H1 (cell line): Measurements from ENCODE around the gene ZNHIT3. TPM values are rescaled to one million over a fixed set of nuclear protein-coding genes. Genes with fewer than 3 reads are reported as not detected.
A peak's percentile ranks its signal among the peaks of the same experiment; 100 is the strongest.

Experiments used
- CTCF ChIA-PET: fragments of 300-600 bp; sonication (Branson Sonifier 250); formaldehyde crosslinking; loops from one replicate; lab custom pipeline; 2021; ENCODE audit not compliant: partially characterized antibody; lab: Charles Lee
- POLR2A ChIA-PET: fragments of 300-600 bp; sonication (Branson Sonifier 250); formaldehyde crosslinking; loops from one replicate; lab custom pipeline; 2021; ENCODE audit warnings: inconsistent platforms; ENCODE audit not compliant: partially characterized antibody; lab: Charles Lee
- DNase-seq, 2 experiments: peaks; one replicate each; pipeline versions ENCODE4 v3.0.0 to v3.0.0-alpha.2; 2010 to 2022; ENCODE audit warnings: low spot score in 2 of 2, low read depth in 1 of 2, mixed read lengths in 1 of 2
- FAIRE-seq: peaks from 2 replicates; lab custom pipeline; 2011; peaks lifted over from hg19 to GRCh38; lab: Jason Lieb, UNC
- H2AFZ ChIP-seq: 2 replicates; pipeline ENCODE4 v1.8.1; 2012; ENCODE audit warnings: low read length, inconsistent platforms
- H2AK5ac ChIP-seq: 2 replicates; pipeline ENCODE4 v1.6.1; 2013; ENCODE audit warnings: low read depth, low read length
- H2BK120ac ChIP-seq: replicated peaks from 2 replicates; pipeline ENCODE3; 2013; ENCODE audit warnings: low read depth, low read length, inconsistent platforms
- H2BK12ac ChIP-seq: 2 replicates; pipeline ENCODE4 v1.6.1; 2013; ENCODE audit warnings: low read depth, low read length
- H2BK15ac ChIP-seq: 2 replicates; pipeline ENCODE4 v1.6.1; 2013; ENCODE audit warnings: low read length
- H2BK20ac ChIP-seq: 2 replicates; pipeline ENCODE4 v1.6.1; 2013; ENCODE audit warnings: low read length
- H2BK5ac ChIP-seq: 2 replicates; pipeline ENCODE4 v1.6.1; 2013; ENCODE audit warnings: low read depth, low read length
- H3K14ac ChIP-seq: 2 replicates; pipeline ENCODE4 v1.6.1; 2013; ENCODE audit warnings: inconsistent platforms; ENCODE audit not compliant: insufficient read length
- H3K18ac ChIP-seq: 2 replicates; pipeline ENCODE4 v1.6.1; 2013; ENCODE audit warnings: low read length; ENCODE audit errors: extremely low read depth
- H3K23ac ChIP-seq: 2 replicates; pipeline ENCODE4 v1.6.1; 2013; ENCODE audit warnings: inconsistent platforms; ENCODE audit not compliant: insufficient read length
- H3K23me2 ChIP-seq: 2 replicates; pipeline ENCODE4 v1.6.1; 2013; ENCODE audit warnings: low read depth, low read length
- H3K27ac ChIP-seq: 2 replicates; pipeline ENCODE4 v1.6.1; 2011; ENCODE audit warnings: low read depth, low read length, inconsistent platforms
- H3K27me3 ChIP-seq, 4 experiments: replicated peaks in 1 of 4; 1 replicate in 1 of 4; 2 replicates in 3 of 4; pipeline versions ENCODE4 v1.6.1 to v1.8.1; 2011 to 2013; ENCODE audit warnings: low read length in 3 of 4, mild to moderate bottlenecking in 3 of 4, inconsistent platforms in 2 of 4, mixed read lengths in 2 of 4, moderate library complexity in 1 of 4; ENCODE audit not compliant: control insufficient read depth in 3 of 4, insufficient read depth in 3 of 4; ENCODE audit errors: extremely low read depth in 1 of 4
- H3K36me3 ChIP-seq, 4 experiments: 2 replicates each; pipeline versions ENCODE4 v1.6.1 to v1.8.1; 2011 to 2013; ENCODE audit warnings: mild to moderate bottlenecking in 4 of 4, low read length in 3 of 4, moderate library complexity in 2 of 4, control low read depth in 1 of 4, inconsistent platforms in 1 of 4; ENCODE audit not compliant: insufficient read depth in 4 of 4, control insufficient read depth in 2 of 4
- H3K4ac ChIP-seq: replicated peaks from 2 replicates; pipeline ENCODE3; 2013; ENCODE audit warnings: low read length, low read depth, mixed read lengths, inconsistent platforms; ENCODE audit not compliant: insufficient read length
- H3K4me1 ChIP-seq, 4 experiments: replicated peaks in 1 of 4; 1 replicate in 1 of 4; 2 replicates in 3 of 4; pipeline versions ENCODE4 v1.6.1 to v1.8.1; 2011 to 2013; ENCODE audit warnings: low read length in 3 of 4, inconsistent platforms in 2 of 4, mixed read lengths in 1 of 4; ENCODE audit not compliant: insufficient read depth in 4 of 4, control insufficient read depth in 3 of 4
- H3K4me2 ChIP-seq, 2 experiments: 2 replicates each; pipeline versions ENCODE4 v1.6.1 to v1.8.1; 2011 to 2013; ENCODE audit warnings: low read depth in 2 of 2, low read length in 2 of 2, control low read depth in 1 of 2, inconsistent platforms in 1 of 2, mild to moderate bottlenecking in 1 of 2; ENCODE audit not compliant: insufficient read depth in 1 of 2
- H3K4me3 ChIP-seq, 4 experiments: fragments of 200-600, 300-600 bp in 1 of 4; sonication (generic), shearing (Covaris generic), sonication (Bioruptor Twin) in 1 of 4; 2 replicates each; pipeline versions ENCODE4 v1.5.1 to v1.8.1; 2011 to 2016; ENCODE audit warnings: low read length in 4 of 4, low read depth in 3 of 4, control low read depth in 2 of 4, inconsistent platforms in 2 of 4, mild to moderate bottlenecking in 2 of 4, mixed read lengths in 1 of 4, moderate library complexity in 1 of 4; ENCODE audit not compliant: insufficient read depth in 2 of 4; ENCODE audit errors: extremely low read depth in 1 of 4
- H3K56ac ChIP-seq: replicated peaks from 2 replicates; pipeline ENCODE3; 2013; ENCODE audit warnings: low read depth, mild to moderate bottlenecking, mixed read lengths, low read length, inconsistent platforms; ENCODE audit not compliant: insufficient read length
- H3K79me1 ChIP-seq: 2 replicates; pipeline ENCODE4 v1.6.1; 2013; ENCODE audit warnings: low read depth, low read length, control low read depth
- H3K79me2 ChIP-seq, 2 experiments: 2 replicates each; pipeline versions ENCODE4 v1.6.1 to v1.8.1; 2012 to 2013; ENCODE audit warnings: low read length in 2 of 2, mild to moderate bottlenecking in 2 of 2, inconsistent platforms in 1 of 2; ENCODE audit not compliant: insufficient read depth in 2 of 2, control insufficient read depth in 1 of 2
- H3K9ac ChIP-seq, 4 experiments: replicated peaks in 1 of 4; 1 replicate in 1 of 4; 2 replicates in 3 of 4; pipeline versions ENCODE4 v1.6.1 to v1.8.1; 2011 to 2013; ENCODE audit warnings: low read depth in 3 of 4, low read length in 3 of 4, control low read depth in 2 of 4, mild to moderate bottlenecking in 2 of 4, moderate library complexity in 2 of 4, inconsistent platforms in 1 of 4; ENCODE audit errors: extremely low read depth in 1 of 4
- H3K9me3 ChIP-seq, 2 experiments: 2 replicates each; pipeline versions ENCODE4 v1.6.1 to v1.8.1; 2012 to 2013; ENCODE audit warnings: mild to moderate bottlenecking in 2 of 2, moderate library complexity in 2 of 2, control low read depth in 1 of 2, inconsistent platforms in 1 of 2, low read depth in 1 of 2, low read length in 1 of 2, mixed read lengths in 1 of 2; ENCODE audit not compliant: insufficient read depth in 2 of 2
- H4K20me1 ChIP-seq, 2 experiments: replicated peaks in 1 of 2; 2 replicates each; pipeline versions ENCODE3 to v1.8.1; 2011 to 2013; ENCODE audit warnings: inconsistent platforms in 2 of 2, low read length in 2 of 2, mild to moderate bottlenecking in 1 of 2; ENCODE audit not compliant: insufficient read depth in 2 of 2, control insufficient read depth in 1 of 2
- H4K5ac ChIP-seq: 2 replicates; pipeline ENCODE4 v1.6.1; 2013; ENCODE audit warnings: low read length, low read depth, mixed read lengths, inconsistent platforms; ENCODE audit not compliant: insufficient read length
- H4K8ac ChIP-seq: 2 replicates; pipeline ENCODE4 v1.8.0; 2013; ENCODE audit warnings: mild to moderate bottlenecking, moderate library complexity, low read length, inconsistent platforms; ENCODE audit not compliant: insufficient read depth; ENCODE audit errors: extremely low read depth
- H4K91ac ChIP-seq: replicated peaks from 2 replicates; pipeline ENCODE3; 2013; ENCODE audit warnings: low read length, mixed read lengths, inconsistent platforms; ENCODE audit not compliant: insufficient read length
- ATF2 ChIP-seq: IDR thresholded peaks from 2 replicates; pipeline ENCODE4 v1.6.1; 2012; ENCODE audit warnings: low read length, inconsistent platforms
- CTBP2 ChIP-seq: IDR thresholded peaks from 2 replicates; pipeline ENCODE4 v1.7.0; 2011; ENCODE audit warnings: borderline replicate concordance, mild to moderate bottlenecking, moderate library complexity, mixed read lengths, low read length; ENCODE audit not compliant: insufficient read depth, insufficient read length
- POLR2A ChIP-seq, 2 experiments: IDR thresholded peaks; 1 replicate in 1 of 2; 2 replicates in 1 of 2; pipeline ENCODE4 v1.6.1; 2011; ENCODE audit warnings: low read depth in 2 of 2, low read length in 2 of 2, mild to moderate bottlenecking in 2 of 2; ENCODE audit errors: control extremely low read depth in 1 of 2
- POLR2AphosphoS5 ChIP-seq: IDR thresholded peaks from 2 replicates; pipeline ENCODE4 v1.6.1; 2011; ENCODE audit warnings: low read depth, low read length
- RXRA ChIP-seq: IDR thresholded peaks from 2 replicates; pipeline ENCODE4 v1.6.1; 2011; ENCODE audit warnings: low read depth, mild to moderate bottlenecking, low read length, moderate library complexity; ENCODE audit not compliant: insufficient read depth
- SAP30 ChIP-seq: fragments of 300-600 bp; sonication (generic); IDR thresholded peaks from 2 replicates; pipeline ENCODE4 v1.7.1; 2012; ENCODE audit warnings: low read length, moderate library complexity, mild to moderate bottlenecking, inconsistent platforms; ENCODE audit not compliant: insufficient read depth, insufficient replicate concordance
- WGBS, 2 experiments: shearing (Covaris generic) in 1 of 2; methylation state at CpG; one replicate each; pipeline versions ENCODE4 v1.1.6 to v1.1.7; 2013 to 2015; ENCODE audit warnings: low lambda C conversion rate in 2 of 2, mixed read lengths in 2 of 2, inconsistent platforms in 1 of 2, low coverage in 1 of 2, missing lambda C conversion rate in 1 of 2; ENCODE audit not compliant: insufficient replicate concordance in 2 of 2, insufficient coverage in 1 of 2, insufficient read length in 1 of 2; ENCODE audit errors: extremely low coverage in 1 of 2, missing lambda C conversion rate in 1 of 2; 5-methylcytosine and 5-hydroxymethylcytosine counted together
- polyA plus RNA-seq, 7 experiments: library from polyadenylated mRNA; depleted of rRNA in 3 of 7; stranded (reverse) in 5 of 7; unstranded in 2 of 7; fragments of >200 nt in 5 of 7; fragments of 200-250 nt in 2 of 7; gene quantifications; 1 replicate in 5 of 7; 2 replicates in 1 of 7; 4 replicates in 1 of 7; pipeline versions ENCODE4 v1.2.1 to v1.2.3, GENCODE V29; 2011 to 2013; ENCODE audit warnings: missing spikeins in 2 of 7, mixed read lengths in 2 of 7
- total RNA-seq: library from RNA; stranded (reverse); fragmentation: NEBNext Ultra II Directional; extraction: Animal tissue kit (Norgen Biotek cat#: 25700); gene quantifications from 2 replicates; pipeline ENCODE4 v1.2.1, GENCODE V29; 2021

The ZNHIT3 gene
- total and polyA plus RNA-seq, 2 of the 8 experiments (the other 6 are each of a cell fraction or from before 2014, with no cell fraction given) = 59.1 to 147 TPM

GRCh38 chr17:36544044-36544306 lies 57.5 kb downstream of the ZNHIT3 start:
- H3K23me2 ChIP-seq = peaks cover 12% of the 10 kb centered on the region
- H3K4ac ChIP-seq = no peak overlapping the region
- peaks cover 0 to 5% (median 1%) of the 10 kb centered on the region in 4 experiments; a peak in 2 of 7 replicates for H3K4me1 ChIP-seq
- CTCF ChIA-PET = interaction anchor here (0.8 kb wide), 1 partner anchor 30 kb away, joined by 3 read pairs; no protein-coding TSS in a partner anchor
- H3K4me2 ChIP-seq = peak overlapping the region; percentile 93 to 94
- H4K5ac ChIP-seq = no peak overlapping the region
- no peak for DNase-seq
- no peak overlapping the region for H2BK20ac ChIP-seq
- no peak overlapping the region for H2AFZ ChIP-seq
- no peak overlapping the region for H3K23ac ChIP-seq
- H2BK15ac ChIP-seq = no peak overlapping the region
- 15% methylated on average over 10 of the region's 10 CpGs; no CpG with 5 or more reads in 1 of the 2 experiments for WGBS, 2 experiments
- TF ChIP-seq CTBP2 (no peak), ATF2 (no peak), POLR2AphosphoS5 (0 out of 2 replicates have a peak, but pooled peaks have one; percentile 2), RXRA (no peak), SAP30 (peak; percentile 89), POLR2A (IDR thresholded peaks at IDR 0.05; ENCODE audit: control extremely low read depth in 1 of 2, low read depth in 2 of 2, low read length in 2 of 2) (peak in 1 of 2 experiments; percentile 23; a peak in 1 of 3 replicates)
- TF ChIP-seq, all 59 proteins: peak for 3
- H2BK5ac ChIP-seq = peak overlapping the region; percentile 92; the same call in 1 of the 2 replicates
- no peaks in the 10 kb centered on the region for H3K9me3 ChIP-seq
- no peak for FAIRE-seq
- H4K20me1 ChIP-seq = peaks cover 0 to 5% of the 10 kb centered on the region in 2 experiments
- H2BK12ac ChIP-seq = 0 out of 2 replicates have a peak overlapping the region, but pooled peaks have one; percentile 19
- 0 out of 2 replicates have a peak overlapping the region, but pooled peaks have one; percentile 68 for H2AK5ac ChIP-seq
- H4K8ac ChIP-seq = no peak overlapping the region
- no peak overlapping the region for H2BK120ac ChIP-seq
- POLR2A ChIA-PET = interaction anchor here (0.9 to 4.1 kb wide), 5 partner anchors 9 to 67 kb away, joined by 3 to 101 read pairs (median 5); partner anchors contain the start of genes DHRS11, MYO19 and PIGW
- no peak overlapping the region for H4K91ac ChIP-seq
- H3K56ac ChIP-seq = no peak overlapping the region
- no peak overlapping the region for H3K14ac ChIP-seq
- no peaks in the 10 kb centered on the region for H3K27me3 ChIP-seq
- peaks cover 6 to 37% of the 10 kb centered on the region in 2 experiments; a peak in 3 of 4 replicates for H3K79me2 ChIP-seq
- H3K18ac ChIP-seq = peak overlapping the region; percentile 90
- H3K27ac ChIP-seq = peak overlapping the region; percentile 72; the same call in 1 of the 2 replicates
- peaks cover 6% of the 10 kb centered on the region for H3K79me1 ChIP-seq
- H3K9ac ChIP-seq = peak overlapping the region in 3 of 4 experiments; percentile 80 to 89 (median 83); a peak in 6 of 7 replicates
- H3K4me3 ChIP-seq = peak overlapping the region; percentile 73 to 99 (median 93)
- H3K36me3 ChIP-seq = no peaks in the 10 kb centered on the region
